Activated CD4-positive, CD25-positive, alpha-beta regulatory T cell treated with anti-CD3 and anti-CD28 coated beads, Interleukin-2, amount 50 U/mL, for 24 hours (primary cell): Measurements from ENCODE around the gene PHAF1.

ENCODE experiments used
- ATAC-seq, 2 donors: fragments of 150-1000 bp; cut with Tn5 transposase; one replicate each; pipeline ENCODE4 v1.10.0; 2021; ENCODE audit warnings: mild to moderate bottlenecking in 1 of 2, moderate library complexity in 1 of 2

PHAF1 gene

GRCh38 chr16:67183627-67184452 lies 74.1 kb downstream of the PHAF1 start, which contains the start of gene MATCAP1:
TSS of gene MATCAP1 (minus strand) at chr16:67183963. CDS start at chr16:67180610, 3,353 bp downstream.
- ATAC-seq: peak; percentile 96 to 98

- ATAC-seq: no peak
These were observed 74.8 kb downstream of the PHAF1 start for GRCh38 chr16:67184453-67184994.

GRCh38 chr16:67184995-67185650 lies 75.4 kb downstream of the PHAF1 start:
- peak in 1 of 2 donors; percentile 19 for ATAC-seq

- ATAC-seq: no peak
These were observed 76.0 kb downstream of the PHAF1 start for GRCh38 chr16:67185651-67186134.

GRCh38 chr16:67186550-67186950 lies 76.8 kb downstream of the PHAF1 start:
- no peak for ATAC-seq

- ATAC-seq: no peak
These were observed 77.6 kb downstream of the PHAF1 start for GRCh38 chr16:67187175-67187890.

- ATAC-seq: no peak
These were observed 78.6 kb downstream of the PHAF1 start for GRCh38 chr16:67188323-67188722.

- no peak for ATAC-seq
These were observed 79.1 kb downstream of the PHAF1 start for GRCh38 chr16:67188798-67189197.

- no peak for ATAC-seq
These were observed 80.3 kb downstream of the PHAF1 start, which contains the start of gene EXOC3L1 for GRCh38 chr16:67190041-67190440. TSS of gene EXOC3L1 (minus strand) at chr16:67190136. CDS start at chr16:67189676, 460 bp downstream.

- no peak for ATAC-seq
These were observed 81.0 kb downstream of the PHAF1 start for GRCh38 chr16:67190448-67191399.

- ATAC-seq: no peak
These were observed 81.8 kb downstream of the PHAF1 start for GRCh38 chr16:67191411-67191994.

- ATAC-seq: peak; percentile 97 to 99
These were observed 82.4 kb downstream of the PHAF1 start, which contains the start of gene E2F4 for GRCh38 chr16:67191995-67192681. TSS of gene E2F4 (plus strand) at chr16:67192155. CDS start at chr16:67192228, 73 bp downstream.

- ATAC-seq: no peak
These were observed 83.1 kb downstream of the PHAF1 start for GRCh38 chr16:67192781-67193361.

GRCh38 chr16:67193536-67193935 lies 83.8 kb downstream of the PHAF1 start:
- no peak for ATAC-seq

GRCh38 chr16:67194260-67194659 lies 84.5 kb downstream of the PHAF1 start:
- ATAC-seq: no peak

- ATAC-seq: no peak
These were observed 85.9 kb downstream of the PHAF1 start for GRCh38 chr16:67195676-67196075.

GRCh38 chr16:67196881-67197280 lies 87.1 kb downstream of the PHAF1 start:
- ATAC-seq: no peak

GRCh38 chr16:67197704-67198103 lies 88.0 kb downstream of the PHAF1 start:
- peak in 1 of 2 donors; percentile 3 for ATAC-seq
